Measurements from ENCODE around the gene PDCD7.

The PDCD7 gene

GRCh38 chr15:65165875-65166274 lies 32.3 kb upstream of the PDCD7 start:
- TF ChIP-seq, protein P1, sequence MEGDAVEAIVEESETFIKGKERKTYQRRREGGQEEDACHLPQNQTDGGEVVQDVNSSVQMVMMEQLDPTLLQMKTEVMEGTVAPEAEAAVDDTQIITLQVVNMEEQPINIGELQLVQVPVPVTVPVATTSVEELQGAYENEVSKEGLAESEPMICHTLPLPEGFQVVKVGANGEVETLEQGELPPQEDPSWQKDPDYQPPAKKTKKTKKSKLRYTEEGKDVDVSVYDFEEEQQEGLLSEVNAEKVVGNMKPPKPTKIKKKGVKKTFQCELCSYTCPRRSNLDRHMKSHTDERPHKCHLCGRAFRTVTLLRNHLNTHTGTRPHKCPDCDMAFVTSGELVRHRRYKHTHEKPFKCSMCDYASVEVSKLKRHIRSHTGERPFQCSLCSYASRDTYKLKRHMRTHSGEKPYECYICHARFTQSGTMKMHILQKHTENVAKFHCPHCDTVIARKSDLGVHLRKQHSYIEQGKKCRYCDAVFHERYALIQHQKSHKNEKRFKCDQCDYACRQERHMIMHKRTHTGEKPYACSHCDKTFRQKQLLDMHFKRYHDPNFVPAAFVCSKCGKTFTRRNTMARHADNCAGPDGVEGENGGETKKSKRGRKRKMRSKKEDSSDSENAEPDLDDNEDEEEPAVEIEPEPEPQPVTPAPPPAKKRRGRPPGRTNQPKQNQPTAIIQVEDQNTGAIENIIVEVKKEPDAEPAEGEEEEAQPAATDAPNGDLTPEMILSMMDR (IDR thresholded peaks at IDR 0.05; ENCODE audit: poor library complexity, severe bottlenecking), result no peak
- no peaks in the 10 kb centered on the region for H3K9me3 ChIP-seq (ENCODE audit: severe bottlenecking)
- H3K4me3 ChIP-seq (ENCODE audit: severe bottlenecking), result no peak overlapping the region
- no peaks in the 10 kb centered on the region for H3K4me1 ChIP-seq (ENCODE audit: insufficient read depth, poor library complexity, severe bottlenecking)
- H3K36me3 ChIP-seq (ENCODE audit: low read depth), result peaks cover 88% of the 10 kb centered on the region
- ATAC-seq (ENCODE audit: low read depth), result no peak
- H3K27me3 ChIP-seq (ENCODE audit: insufficient read depth, poor library complexity, severe bottlenecking), result no peaks in the 10 kb centered on the region
- DNase-seq (ENCODE audit: low spot score), result no peak
- no peak overlapping the region for H3K27ac ChIP-seq (ENCODE audit: poor library complexity, severe bottlenecking)

- Histone ChIP-seq H3K27me3 (ENCODE audit: insufficient read depth, poor library complexity, severe bottlenecking) (no peaks in the 10 kb centered on the region), H3K27ac (ENCODE audit: poor library complexity, severe bottlenecking) (no peak overlapping the region), H3K4me3 (ENCODE audit: severe bottlenecking) (no peak overlapping the region), H3K9me3 (ENCODE audit: severe bottlenecking) (no peaks in the 10 kb centered on the region), H3K4me1 (ENCODE audit: insufficient read depth, poor library complexity, severe bottlenecking) (no peaks in the 10 kb centered on the region), H3K36me3 (ENCODE audit: low read depth) (peaks cover 77% of the 10 kb centered on the region)
- TF ChIP-seq, protein P1 (IDR thresholded peaks at IDR 0.05; ENCODE audit: poor library complexity, severe bottlenecking), result no peak
- DNase-seq (ENCODE audit: low spot score) (no peak), ATAC-seq (ENCODE audit: low read depth) (no peak)
Measured at GRCh38 chr15:65164139-65164538, 30.5 kb upstream of the PDCD7 start.

- no peaks in the 10 kb centered on the region for H3K9me3 ChIP-seq (ENCODE audit: severe bottlenecking)
- DNase-seq (ENCODE audit: low spot score) (no peak), ATAC-seq (ENCODE audit: low read depth) (no peak)
- no peak overlapping the region for H3K4me3 ChIP-seq (ENCODE audit: severe bottlenecking)
- H3K36me3 ChIP-seq (ENCODE audit: low read depth), result peaks cover 87% of the 10 kb centered on the region
- TF ChIP-seq, protein P1 (IDR thresholded peaks at IDR 0.05; ENCODE audit: poor library complexity, severe bottlenecking), result no peak
- H3K27ac ChIP-seq (ENCODE audit: poor library complexity, severe bottlenecking), result no peak overlapping the region
- H3K27me3 ChIP-seq (ENCODE audit: insufficient read depth, poor library complexity, severe bottlenecking), result no peaks in the 10 kb centered on the region
- no peaks in the 10 kb centered on the region for H3K4me1 ChIP-seq (ENCODE audit: insufficient read depth, poor library complexity, severe bottlenecking)
Measured at GRCh38 chr15:65163041-65163440, 29.4 kb upstream of the PDCD7 start.

GRCh38 chr15:65156692-65157091 lies 23.1 kb upstream of the PDCD7 start:
- Histone ChIP-seq H3K27me3 (ENCODE audit: insufficient read depth, poor library complexity, severe bottlenecking) (no peaks in the 10 kb centered on the region), H3K4me3 (ENCODE audit: severe bottlenecking) (no peak overlapping the region), H3K9me3 (ENCODE audit: severe bottlenecking) (no peaks in the 10 kb centered on the region), H3K4me1 (ENCODE audit: insufficient read depth, poor library complexity, severe bottlenecking) (no peaks in the 10 kb centered on the region), H3K27ac (ENCODE audit: poor library complexity, severe bottlenecking) (no peak overlapping the region), H3K36me3 (ENCODE audit: low read depth) (peaks cover 89% of the 10 kb centered on the region)
- ATAC-seq (ENCODE audit: low read depth) (no peak), DNase-seq (ENCODE audit: low spot score) (no peak)
- TF ChIP-seq, protein P1 (IDR thresholded peaks at IDR 0.05; ENCODE audit: poor library complexity, severe bottlenecking), result no peak

GRCh38 chr15:65154720-65155119 lies 21.1 kb upstream of the PDCD7 start:
- ATAC-seq (ENCODE audit: low read depth) (no peak), DNase-seq (ENCODE audit: low spot score) (no peak)
- TF ChIP-seq, protein P1 (IDR thresholded peaks at IDR 0.05; ENCODE audit: poor library complexity, severe bottlenecking), result no peak
- no peaks in the 10 kb centered on the region for H3K9me3 ChIP-seq (ENCODE audit: severe bottlenecking)
- no peak overlapping the region for H3K4me3 ChIP-seq (ENCODE audit: severe bottlenecking)
- H3K4me1 ChIP-seq (ENCODE audit: insufficient read depth, poor library complexity, severe bottlenecking), result no peaks in the 10 kb centered on the region
- no peaks in the 10 kb centered on the region for H3K27me3 ChIP-seq (ENCODE audit: insufficient read depth, poor library complexity, severe bottlenecking)
- H3K27ac ChIP-seq (ENCODE audit: poor library complexity, severe bottlenecking), result no peak overlapping the region
- peaks cover 94% of the 10 kb centered on the region for H3K36me3 ChIP-seq (ENCODE audit: low read depth)

All from RWPE2 (cell line).